Sigmoid colon (tissue), 3 donors: ENCODE measurements around the gene TAF11.
"Not testable (repeated sequence)": the region's sequence is repeated elsewhere in the genome, so short reads cannot be mapped to it uniquely, and the experiment has no call there.

Experiments
- CTCF ChIP-seq, 4 experiments: fragments of 450-650 bp in 3 of 4; fragments of 200-600 bp in 1 of 4; IDR thresholded peaks; one replicate each; pipeline ENCODE4 v1.5.1; 2016 to 2019; ENCODE audit warnings: antibody characterized with exemption in 4 of 4, mild to moderate bottlenecking in 3 of 4, moderate library complexity in 2 of 4
- POLR2A ChIP-seq, 2 donors: fragments of 450-650 bp; IDR thresholded peaks; one replicate each; pipeline ENCODE4 v1.6.1; 2016; ENCODE audit warnings: antibody characterized with exemption in 2 of 2, mild to moderate bottlenecking in 2 of 2, moderate library complexity in 2 of 2

- TF ChIP-seq POLR2A, CTCF (IDR thresholded peaks at IDR 0.05): not testable (repeated sequence)
Measured at GRCh38 chr6:34885837-34886236, 2.0 kb downstream of the TAF11 start.
